Stimulated activated CD4-positive, alpha-beta T cell treated with anti-CD3 and anti-CD28 coated beads, Interleukin-15, amount 100 ng/mL, for 48 hours (primary cell): ENCODE data around the gene COLEC11.
"Not testable (repeated sequence)": the region's sequence is repeated elsewhere in the genome, so short reads cannot be mapped to it uniquely, and the experiment has no call there.

Experiments
- DNase-seq, 2 donors: peaks; one replicate each; pipeline ENCODE4 v3.0.0-alpha.2; 2020; ENCODE audit warnings: low read depth in 2 of 2

Gene COLEC11

GRCh38 chr2:3652896-3653625 is 58.1 kb downstream of the COLEC11 start:
- DNase-seq, result no peak

- no peak for DNase-seq
Measured at GRCh38 chr2:3654011-3654410, 59.1 kb downstream of the COLEC11 start.

- DNase-seq, result no peak
Measured at GRCh38 chr2:3654531-3655225, 59.8 kb downstream of the COLEC11 start.

GRCh38 chr2:3655871-3656761 is 61.2 kb downstream of the COLEC11 start:
- no peak for DNase-seq

DNA sequence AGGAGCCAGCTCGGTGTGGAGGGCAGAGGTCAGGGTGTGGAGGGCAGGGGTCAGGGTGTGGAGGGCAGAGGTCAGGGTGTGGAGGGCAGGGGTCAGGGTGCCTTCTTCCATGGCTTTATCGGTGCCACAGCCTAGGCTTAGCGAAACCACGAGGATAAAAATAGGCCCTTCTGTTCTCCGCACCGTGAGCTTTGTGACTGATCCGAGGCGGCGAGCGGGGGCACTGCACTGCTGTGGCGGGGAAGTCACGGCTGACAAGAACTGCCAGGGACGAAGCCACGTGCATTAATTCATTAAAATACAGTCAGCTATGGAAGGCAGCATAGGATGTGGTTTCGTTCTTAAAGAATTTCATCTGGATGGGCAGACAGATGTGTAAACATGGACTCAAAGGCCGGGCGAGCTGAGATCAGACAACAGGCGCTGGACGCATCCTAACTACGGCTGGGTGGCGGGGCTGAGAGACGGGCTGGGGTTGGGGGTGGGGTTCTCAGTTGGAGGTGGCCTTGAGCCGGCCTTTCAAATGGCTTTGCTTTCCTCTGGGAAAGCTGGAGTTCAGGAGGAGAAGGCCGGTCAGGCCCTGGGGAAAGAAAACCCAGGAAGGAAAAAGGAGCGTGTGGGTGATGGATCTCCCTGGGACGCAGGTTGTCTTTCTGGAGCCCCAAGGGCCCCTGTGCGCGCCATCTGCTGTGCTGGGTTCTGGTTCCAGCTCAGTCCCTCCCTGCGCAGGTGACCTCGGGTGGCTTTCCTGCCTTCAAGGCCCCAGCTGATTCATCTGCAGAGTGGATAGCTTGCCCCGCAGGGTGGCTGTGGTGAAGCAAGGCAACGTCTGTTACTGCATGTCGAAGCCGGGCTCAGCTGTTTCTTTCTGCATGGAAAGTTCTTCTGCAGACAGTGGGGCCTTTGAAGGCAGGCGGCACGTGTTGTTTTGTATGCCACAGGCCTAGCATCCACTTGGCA is 62.1 kb downstream of the COLEC11 start:
- DNase-seq, result no peak

- DNase-seq, result no peak
Measured at GRCh38 chr2:3657881-3658280, 63.0 kb downstream of the COLEC11 start, which contains the start of gene ALLC. ALLC (plus strand) TSS chr2:3658200; CDS start chr2:3671158, 12,958 bp downstream.

DNA sequence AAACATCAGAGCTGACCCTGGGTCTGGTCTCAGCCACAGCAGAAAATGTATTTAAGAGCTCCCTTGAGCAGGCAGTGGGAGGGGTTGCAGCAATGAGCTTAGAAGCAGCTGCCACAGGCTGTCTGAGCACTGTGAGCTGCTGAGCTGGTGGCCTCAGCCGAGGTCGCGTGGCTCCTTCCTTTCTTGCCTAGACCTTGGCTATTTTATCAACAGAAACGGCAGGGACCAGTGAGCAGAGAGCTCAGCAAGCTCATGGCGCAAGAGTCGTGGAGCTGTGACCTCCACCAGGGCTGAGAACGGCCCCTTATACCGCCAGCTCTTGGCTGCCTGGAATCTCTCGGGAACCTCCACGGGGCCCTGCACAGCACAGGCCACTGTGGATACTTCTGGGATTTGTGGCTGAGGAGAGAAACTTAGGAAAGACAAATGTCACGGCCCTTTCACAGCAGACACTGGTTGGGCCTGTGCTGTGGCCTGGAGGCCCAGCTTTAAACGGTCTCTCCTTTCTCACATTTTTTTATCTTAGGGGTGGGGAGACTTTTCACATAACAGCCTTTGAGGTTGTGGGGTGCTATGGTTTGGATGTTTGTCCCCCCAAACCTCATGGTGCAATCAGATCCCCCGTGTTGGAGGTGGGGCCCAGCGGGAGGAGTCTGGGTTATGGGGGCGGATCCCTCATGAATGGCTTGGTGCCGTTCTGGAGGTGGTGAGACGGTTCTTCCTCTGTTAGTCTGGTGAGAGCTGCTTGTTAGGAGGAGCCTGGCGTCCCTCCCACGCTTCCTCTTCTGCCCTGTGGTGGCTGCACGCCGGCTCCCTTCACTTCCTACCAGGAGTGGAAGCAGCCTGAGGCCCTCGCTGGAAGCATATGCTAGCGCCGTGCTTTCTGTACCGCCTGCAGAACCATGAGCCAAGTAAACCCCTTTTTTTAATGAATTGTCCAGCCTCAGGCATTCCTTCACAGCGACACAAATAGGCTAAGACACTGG is 64.8 kb downstream of the COLEC11 start:
- DNase-seq, result no peak

GRCh38 chr2:3660640-3661039 is 65.7 kb downstream of the COLEC11 start:
- not testable (repeated sequence) for DNase-seq

DNA sequence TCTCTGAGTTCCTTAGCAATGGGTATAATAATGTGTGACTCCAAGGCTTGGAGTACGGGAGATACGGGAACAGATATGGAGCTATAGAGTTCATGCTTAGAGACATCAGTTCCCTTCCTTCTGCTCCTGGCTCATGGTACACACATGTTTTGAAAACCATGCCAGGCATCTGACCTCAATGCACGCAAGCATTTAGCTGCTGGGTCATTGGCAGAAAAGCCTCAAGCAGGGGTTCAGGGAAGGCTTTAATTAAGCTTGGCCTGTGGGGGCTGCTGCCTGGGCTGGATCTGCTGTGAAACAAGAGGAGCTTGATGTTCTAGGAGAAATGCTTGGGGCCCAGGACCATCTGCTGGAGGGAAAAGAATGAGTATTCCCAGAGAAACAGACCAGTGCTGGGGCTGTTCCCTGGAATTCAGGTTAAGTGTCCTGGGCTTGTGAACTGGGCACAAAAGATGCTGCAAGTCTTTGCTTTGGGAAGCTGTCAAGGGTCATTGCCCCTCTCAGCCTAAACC is 66.3 kb downstream of the COLEC11 start:
- no peak for DNase-seq

- no peak for DNase-seq
Measured at GRCh38 chr2:3662239-3662638, 67.3 kb downstream of the COLEC11 start.

DNA sequence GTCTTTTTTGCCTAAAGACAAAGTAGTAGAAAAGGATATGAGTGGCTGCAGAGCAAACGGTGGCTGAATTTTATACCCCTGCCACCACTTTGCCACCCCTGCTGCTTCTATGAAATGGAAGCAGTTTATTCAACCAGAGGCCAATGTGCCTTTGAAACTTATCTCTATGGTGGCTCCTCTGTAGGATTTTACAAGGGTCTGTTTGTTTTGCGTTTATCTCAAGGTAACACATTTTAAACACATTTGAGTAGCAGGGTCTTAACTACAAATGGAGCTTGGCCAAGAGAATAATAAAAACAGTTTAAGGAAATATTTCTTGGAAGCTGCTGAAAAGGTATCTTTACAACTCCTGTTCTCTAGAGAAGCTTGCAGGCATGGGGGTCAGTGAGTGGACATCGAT is 69.2 kb downstream of the COLEC11 start:
- no peak for DNase-seq

- no peak for DNase-seq
Measured at GRCh38 chr2:3664925-3665324, 70.0 kb downstream of the COLEC11 start.

- DNase-seq, result no peak
Measured at GRCh38 chr2:3665886-3666612, 71.1 kb downstream of the COLEC11 start.

DNA sequence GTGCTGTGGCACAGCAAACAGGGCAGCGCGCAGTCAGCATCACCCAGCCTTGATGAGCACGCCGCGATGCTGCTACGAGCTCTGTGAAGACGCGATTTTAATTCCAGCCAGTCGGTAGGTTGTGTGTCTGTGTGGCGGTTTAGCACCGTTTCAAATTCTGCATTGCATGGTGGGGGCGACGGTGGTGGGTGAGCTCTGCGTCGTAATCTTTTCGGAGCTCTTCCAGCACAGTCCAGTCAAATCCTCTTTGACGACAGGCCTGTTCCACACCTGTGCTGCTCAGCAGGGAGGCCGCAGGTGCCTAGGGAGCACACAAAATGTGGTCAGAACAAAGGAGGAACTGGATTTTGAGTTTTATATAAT is 71.7 kb downstream of the COLEC11 start:
- no peak for DNase-seq

- no peak for DNase-seq
Measured at GRCh38 chr2:3667151-3667631, 72.3 kb downstream of the COLEC11 start.

- no peak for DNase-seq
Measured at GRCh38 chr2:3669656-3670055, 74.7 kb downstream of the COLEC11 start.

DNA sequence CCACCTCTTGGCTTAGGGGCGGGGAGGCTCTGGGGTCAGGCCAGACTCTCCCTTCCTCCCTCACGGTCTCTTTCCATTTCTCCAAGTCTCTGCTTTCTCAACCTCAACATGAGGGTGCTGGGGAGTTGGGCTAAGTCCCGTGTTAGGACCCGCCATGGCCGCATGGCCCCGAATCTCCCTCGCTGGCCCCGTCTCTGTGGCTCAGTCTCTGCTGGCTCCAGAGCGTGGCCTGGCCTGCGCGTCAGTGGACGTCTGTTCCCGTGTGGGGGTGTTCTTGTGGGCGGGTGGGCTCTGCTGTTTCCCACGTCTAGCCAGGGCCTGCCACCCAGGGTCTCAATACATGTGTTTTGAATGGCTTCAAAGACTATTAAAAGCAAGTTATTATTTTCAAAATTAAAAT is 75.5 kb downstream of the COLEC11 start:
- DNase-seq, result no peak

DNA sequence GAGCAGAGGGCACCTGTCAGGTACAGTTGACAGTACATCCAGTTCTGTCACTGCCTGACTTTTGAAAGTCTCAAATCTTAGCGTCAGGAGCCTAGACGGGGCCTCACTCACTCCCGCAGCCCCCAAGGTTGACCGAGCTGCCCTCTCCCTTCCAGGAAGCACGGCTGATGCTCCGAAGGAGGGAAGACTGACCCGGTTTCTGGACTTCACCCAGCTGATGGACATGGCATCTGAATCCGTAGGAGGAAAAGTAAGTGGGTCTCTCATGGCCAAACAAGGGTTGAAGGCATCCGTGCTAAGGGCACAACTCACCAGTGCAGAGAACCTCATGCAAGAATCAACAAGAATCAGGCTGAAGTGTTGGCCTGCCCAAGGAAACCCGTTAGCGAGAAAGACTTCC is 76.0 kb downstream of the COLEC11 start:
- no peak for DNase-seq
